HepG2 (cell line): Measurements from ENCODE around the gene BABAM1. TPM values are rescaled to one million over a fixed set of nuclear protein-coding genes. Genes with fewer than 3 reads are reported as not detected.

ENCODE experiments used
- ATF7-NPFF ChIP-seq: sonication (generic); formaldehyde crosslinking; IDR thresholded peaks from 2 replicates; pipeline ENCODE4 v1.8.1; 2023; ENCODE audit warnings: mild to moderate bottlenecking, low read depth, missing genetic modification reagents, moderate library complexity
- BORCS8-MEF2B ChIP-seq: sonication (generic); formaldehyde crosslinking; IDR thresholded peaks from 2 replicates; pipeline ENCODE4 v1.8.0; 2022; ENCODE audit warnings: mild to moderate bottlenecking, missing genetic modification reagents
- GTF3A ChIP-seq: sonication (generic); formaldehyde crosslinking; conservative IDR thresholded peaks from 2 replicates; pipeline ENCODE4 v1.4.0; 2020; ENCODE audit warnings: mild to moderate bottlenecking, missing genetic modification reagents
- HNRNPLL ChIP-seq: fragments of 200-400 bp; formaldehyde crosslinking; IDR thresholded peaks from 2 replicates; pipeline ENCODE4 v1.6.1; 2017; ENCODE audit warnings: mild to moderate bottlenecking, low read depth, low read length; ENCODE audit not compliant: poor library complexity, severe bottlenecking
- IKZF1 ChIP-seq: fragments of 450-650 bp; IDR thresholded peaks from 2 replicates; pipeline ENCODE4 v1.7.1; 2016
- KAT2B ChIP-seq: fragments of 150-350 bp; IDR thresholded peaks from 2 replicates; pipeline ENCODE4 v1.6.1; 2014; ENCODE audit warnings: low read depth, low read length, borderline replicate concordance
- NR3C1 ChIP-seq: sonication (generic); formaldehyde crosslinking; IDR thresholded peaks from 2 replicates; pipeline ENCODE4 v1.4.0; 2020; ENCODE audit warnings: missing genetic modification reagents
- PAF1 ChIP-seq: IDR thresholded peaks from 2 replicates; pipeline ENCODE4 v1.6.1; 2016; ENCODE audit warnings: missing genetic modification reagents, missing compliant biosample characterization
- SMARCE1 ChIP-seq: fragments of 450-650 bp; IDR thresholded peaks from 2 replicates; pipeline ENCODE4 v1.6.1; 2017; ENCODE audit warnings: borderline replicate concordance
- TAF15 ChIP-seq: fragments of 200-400 bp; formaldehyde crosslinking; IDR thresholded peaks from one replicate; pipeline ENCODE4 v1.6.1; 2018; ENCODE audit warnings: mild to moderate bottlenecking, low read depth, low read length; ENCODE audit not compliant: poor library complexity, severe bottlenecking
- TARDBP ChIP-seq: sonication (generic); formaldehyde crosslinking; IDR thresholded peaks from 2 replicates; pipeline ENCODE4 v1.8.0; 2022; ENCODE audit warnings: mild to moderate bottlenecking, missing genetic modification reagents
- XBP1 ChIP-seq: sonication (generic); formaldehyde crosslinking; IDR thresholded peaks from 2 replicates; pipeline ENCODE4 v1.5.0; 2020; ENCODE audit warnings: missing genetic modification reagents
- ZBTB20 ChIP-seq: sonication (generic); formaldehyde crosslinking; IDR thresholded peaks from 2 replicates; pipeline ENCODE4 v1.8.1; 2023; ENCODE audit warnings: missing genetic modification reagents, low read depth, mild to moderate bottlenecking, borderline replicate concordance
- ZBTB25 ChIP-seq: IDR thresholded peaks from 2 replicates; pipeline ENCODE4 v1.6.1; 2018; ENCODE audit warnings: missing genetic modification reagents
- ZBTB49 ChIP-seq: sonication (generic); formaldehyde crosslinking; IDR thresholded peaks from 2 replicates; pipeline ENCODE4 v1.4.0; 2020; ENCODE audit warnings: missing genetic modification reagents, borderline replicate concordance
- ZIK1 ChIP-seq: sonication (generic); formaldehyde crosslinking; IDR thresholded peaks from 2 replicates; pipeline ENCODE4 v1.5.0; 2020; ENCODE audit warnings: mild to moderate bottlenecking, low read depth, missing genetic modification reagents, borderline replicate concordance
- ZMYM4 ChIP-seq: sonication (generic); formaldehyde crosslinking; IDR thresholded peaks from 2 replicates; pipeline ENCODE4 v1.8.1; 2023; ENCODE audit warnings: mild to moderate bottlenecking, missing genetic modification reagents
- ZNF10 ChIP-seq: sonication (generic); formaldehyde crosslinking; IDR thresholded peaks from 2 replicates; pipeline ENCODE4 v1.4.0; 2020; ENCODE audit warnings: mild to moderate bottlenecking, low read depth, missing genetic modification reagents, borderline replicate concordance
- ZNF30 ChIP-seq: sonication (generic); formaldehyde crosslinking; IDR thresholded peaks from 2 replicates; pipeline ENCODE4 v1.5.0; 2020; ENCODE audit warnings: mild to moderate bottlenecking, missing genetic modification reagents
- ZNF33B ChIP-seq: sonication (generic); formaldehyde crosslinking; IDR thresholded peaks from 2 replicates; pipeline ENCODE4 v1.5.1; 2020; ENCODE audit warnings: mild to moderate bottlenecking, missing genetic modification reagents
- ZNF598 ChIP-seq: sonication (generic); formaldehyde crosslinking; IDR thresholded peaks from 2 replicates; pipeline ENCODE4 v1.5.1; 2020; ENCODE audit warnings: mild to moderate bottlenecking, missing genetic modification reagents, borderline replicate concordance
- ZNF749 ChIP-seq: sonication (generic); formaldehyde crosslinking; IDR thresholded peaks from 2 replicates; pipeline ENCODE4 v1.8.0; 2022; ENCODE audit warnings: mild to moderate bottlenecking, missing genetic modification reagents, moderate library complexity, borderline replicate concordance
- polyA plus RNA-seq, 8 experiments: library from polyadenylated mRNA; depleted of rRNA in 3 of 8; stranded (reverse) in 7 of 8; unstranded in 1 of 8; fragments of >200 nt; fragmentation: Illumina TruSeq in 4 of 8; extraction: Trizol in 4 of 8; gene quantifications; 2 replicates each; pipeline versions ENCODE4 v1.2.1 to v1.2.3, GENCODE V29; 2011 to 2016; ENCODE audit warnings: low read depth in 4 of 8, missing spikeins in 1 of 8, mixed read lengths in 1 of 8; ENCODE audit not compliant: insufficient read depth in 1 of 8
- total RNA-seq, 5 experiments: library from RNA; depleted of rRNA; stranded (reverse); fragments of >200 nt; fragmentation: Illumina TruSeq; extraction: Trizol; gene quantifications; 2 replicates each; pipeline ENCODE4 v1.2.3, GENCODE V29; 2016; ENCODE audit warnings: low read depth in 1 of 5
- TF ChIP-seq, protein P1 (sequence below): IDR thresholded peaks from 2 replicates; pipeline ENCODE4 v1.6.1; 2016; ENCODE audit warnings: missing genetic modification reagents, missing compliant biosample characterization
- TF ChIP-seq, protein P2 (sequence below): sonication (generic); formaldehyde crosslinking; IDR thresholded peaks from 2 replicates; pipeline ENCODE4 v1.4.0; 2020; ENCODE audit warnings: missing genetic modification reagents, borderline replicate concordance

Gene BABAM1
- total and polyA plus RNA-seq, 2 of the 13 experiments (the other 11 are each of a cell fraction or from before 2014, with no cell fraction given) = 70.0 to 82.0 TPM

DNA sequence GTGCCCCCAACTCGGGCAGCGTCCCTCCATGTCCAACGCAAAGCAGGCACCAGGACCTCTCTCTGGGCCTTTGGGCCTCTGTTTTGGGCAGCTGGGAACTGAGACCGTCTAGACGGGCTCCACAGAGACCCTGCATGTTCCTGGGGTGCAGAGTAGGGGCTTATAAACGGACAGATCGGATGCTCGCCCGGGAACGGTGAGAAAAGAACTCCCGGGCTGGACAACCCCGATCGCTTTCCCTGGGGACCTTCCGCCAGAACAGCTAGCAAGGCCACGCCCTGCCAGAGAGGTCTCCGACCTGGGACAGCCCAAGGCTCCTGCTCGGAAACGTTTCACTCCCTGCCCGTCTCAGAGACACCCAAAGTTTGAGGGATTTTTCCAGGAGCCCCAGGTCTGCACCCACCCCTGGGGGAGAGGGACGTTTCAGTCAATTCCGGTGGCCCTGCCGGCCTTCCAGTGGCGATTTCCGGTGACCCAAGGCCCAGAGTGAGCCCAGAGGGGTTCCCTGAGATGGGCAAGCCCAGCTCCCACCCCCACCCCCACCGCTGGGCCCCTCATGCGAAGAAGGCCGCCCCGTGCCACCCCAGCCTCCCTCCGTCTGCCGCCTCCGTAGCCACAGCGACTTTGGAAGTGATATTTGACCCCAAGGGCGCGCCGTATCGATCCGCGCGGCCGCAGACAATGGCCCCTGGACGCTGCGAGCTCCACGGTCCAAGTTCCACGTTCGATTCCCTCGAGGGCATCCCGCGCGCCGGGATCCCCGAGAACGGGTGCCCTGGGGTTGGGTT, 23.2 kb upstream of the BABAM1 start (continued):
- TF ChIP-seq ZBTB49 (CRISPR knock-in tag) = no peak; the same call in 1 of the 2 replicates
- no peak for TF ChIP-seq ZMYM4 (CRISPR knock-in tag)
- TF ChIP-seq, protein P1, sequence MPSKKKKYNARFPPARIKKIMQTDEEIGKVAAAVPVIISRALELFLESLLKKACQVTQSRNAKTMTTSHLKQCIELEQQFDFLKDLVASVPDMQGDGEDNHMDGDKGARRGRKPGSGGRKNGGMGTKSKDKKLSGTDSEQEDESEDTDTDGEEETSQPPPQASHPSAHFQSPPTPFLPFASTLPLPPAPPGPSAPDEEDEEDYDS (CRISPR knock-in tag) = no peak
- peak; percentile 22; the same call in 1 of the 2 replicates for TF ChIP-seq ZBTB25 (CRISPR knock-in tag)
- no peak for TF ChIP-seq ZNF30
- no peak for TF ChIP-seq HNRNPLL
- no peak for TF ChIP-seq ZNF749 (CRISPR knock-in tag)
- TF ChIP-seq ZNF10 (CRISPR knock-in tag) = no peak
- TF ChIP-seq ATF7-NPFF (CRISPR knock-in tag) = no peak
- TF ChIP-seq SMARCE1 = no peak
- TF ChIP-seq ZIK1 (CRISPR knock-in tag) = no peak
- TF ChIP-seq KAT2B = peak; percentile 82
- TF ChIP-seq IKZF1 = no peak
- no peak for TF ChIP-seq PAF1
- TF ChIP-seq GTF3A (CRISPR knock-in tag) = no peak
- 0 out of 2 replicates have a peak, but pooled peaks have one; percentile 13 for TF ChIP-seq ZBTB20
- TF ChIP-seq TAF15 = no peak
- TF ChIP-seq ZNF598 (CRISPR knock-in tag) = peak; percentile 30; the same call in 1 of the 2 replicates
- TF ChIP-seq ZNF33B (CRISPR knock-in tag) = peak; percentile 73; the same call in 1 of the 2 replicates
- no peak; the same call in 1 of the 2 replicates for TF ChIP-seq BORCS8-MEF2B (CRISPR knock-in tag)
- TF ChIP-seq TARDBP (CRISPR knock-in tag) = peak; percentile 59; the same call in 1 of the 2 replicates
- no peak for TF ChIP-seq XBP1 (CRISPR knock-in tag)
- TF ChIP-seq, protein P2, sequence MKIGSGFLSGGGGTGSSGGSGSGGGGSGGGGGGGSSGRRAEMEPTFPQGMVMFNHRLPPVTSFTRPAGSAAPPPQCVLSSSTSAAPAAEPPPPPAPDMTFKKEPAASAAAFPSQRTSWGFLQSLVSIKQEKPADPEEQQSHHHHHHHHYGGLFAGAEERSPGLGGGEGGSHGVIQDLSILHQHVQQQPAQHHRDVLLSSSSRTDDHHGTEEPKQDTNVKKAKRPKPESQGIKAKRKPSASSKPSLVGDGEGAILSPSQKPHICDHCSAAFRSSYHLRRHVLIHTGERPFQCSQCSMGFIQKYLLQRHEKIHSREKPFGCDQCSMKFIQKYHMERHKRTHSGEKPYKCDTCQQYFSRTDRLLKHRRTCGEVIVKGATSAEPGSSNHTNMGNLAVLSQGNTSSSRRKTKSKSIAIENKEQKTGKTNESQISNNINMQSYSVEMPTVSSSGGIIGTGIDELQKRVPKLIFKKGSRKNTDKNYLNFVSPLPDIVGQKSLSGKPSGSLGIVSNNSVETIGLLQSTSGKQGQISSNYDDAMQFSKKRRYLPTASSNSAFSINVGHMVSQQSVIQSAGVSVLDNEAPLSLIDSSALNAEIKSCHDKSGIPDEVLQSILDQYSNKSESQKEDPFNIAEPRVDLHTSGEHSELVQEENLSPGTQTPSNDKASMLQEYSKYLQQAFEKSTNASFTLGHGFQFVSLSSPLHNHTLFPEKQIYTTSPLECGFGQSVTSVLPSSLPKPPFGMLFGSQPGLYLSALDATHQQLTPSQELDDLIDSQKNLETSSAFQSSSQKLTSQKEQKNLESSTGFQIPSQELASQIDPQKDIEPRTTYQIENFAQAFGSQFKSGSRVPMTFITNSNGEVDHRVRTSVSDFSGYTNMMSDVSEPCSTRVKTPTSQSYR = peak; percentile 76
- TF ChIP-seq NR3C1 (CRISPR knock-in tag) = no peak
